H9 (cell line): Measurements from ENCODE around the gene RIIAD1. TPM values are rescaled to one million over a fixed set of nuclear protein-coding genes. Genes with fewer than 3 reads are reported as not detected.

ENCODE experiments used
- DNase-seq: peaks from one replicate; pipeline ENCODE4 v3.0.0-alpha.2; 2017
- H2AFZ ChIP-seq: one replicate; pipeline ENCODE4 v1.6.1; 2013; ENCODE audit warnings: mild to moderate bottlenecking, low read length, control low read depth, moderate library complexity
- H2AK5ac ChIP-seq: 2 replicates; pipeline ENCODE4 v1.6.1; 2013; ENCODE audit warnings: low read length, control low read depth, mixed read lengths; ENCODE audit not compliant: insufficient read length
- H2BK120ac ChIP-seq: one replicate; pipeline ENCODE4 v1.6.1; 2013; ENCODE audit warnings: low read depth, mild to moderate bottlenecking, low read length, control low read depth, inconsistent platforms; ENCODE audit not compliant: poor library complexity, severe bottlenecking
- H2BK12ac ChIP-seq: 2 replicates; pipeline ENCODE4 v1.6.1; 2013; ENCODE audit warnings: low read length, control low read depth, mixed read lengths, low read depth; ENCODE audit not compliant: insufficient read length
- H2BK15ac ChIP-seq: 2 replicates; pipeline ENCODE4 v1.6.1; 2013; ENCODE audit warnings: low read depth, low read length, control low read depth
- H2BK20ac ChIP-seq: one replicate; pipeline ENCODE4 v1.6.1; 2013; ENCODE audit warnings: low read depth, mild to moderate bottlenecking, low read length, control low read depth, inconsistent platforms; ENCODE audit not compliant: poor library complexity, severe bottlenecking
- H2BK5ac ChIP-seq: 2 replicates; pipeline ENCODE4 v1.6.1; 2013; ENCODE audit warnings: low read length, control low read depth, mixed read lengths; ENCODE audit not compliant: insufficient read length
- H3K14ac ChIP-seq: 2 replicates; pipeline ENCODE4 v1.6.1; 2013; ENCODE audit warnings: low read length, control low read depth; ENCODE audit not compliant: insufficient read depth
- H3K18ac ChIP-seq: 2 replicates; pipeline ENCODE4 v1.6.1; 2013; ENCODE audit warnings: low read depth, mild to moderate bottlenecking, mixed read lengths, low read length, control low read depth; ENCODE audit not compliant: insufficient read length
- H3K23ac ChIP-seq: 2 replicates; pipeline ENCODE4 v1.6.1; 2013; ENCODE audit warnings: low read length, control low read depth, mixed read lengths, low read depth; ENCODE audit not compliant: insufficient read length
- H3K23me2 ChIP-seq: 2 replicates; pipeline ENCODE4 v1.6.1; 2013; ENCODE audit warnings: low read depth, mild to moderate bottlenecking, mixed read lengths, low read length, control low read depth; ENCODE audit not compliant: insufficient read length, poor library complexity, severe bottlenecking
- H3K27ac ChIP-seq: 2 replicates; pipeline ENCODE4 v1.5.1; 2013; ENCODE audit warnings: low read length, control low read depth, mixed read lengths, low read depth; ENCODE audit not compliant: insufficient read length
- H3K27me3 ChIP-seq: 2 replicates; pipeline ENCODE4 v1.6.1; 2013; ENCODE audit warnings: low read length, control low read depth, inconsistent platforms; ENCODE audit not compliant: insufficient read depth
- H3K4ac ChIP-seq: 2 replicates; pipeline ENCODE4 v1.6.1; 2013; ENCODE audit warnings: low read depth, mild to moderate bottlenecking, control low read depth, inconsistent platforms, low read length, moderate library complexity
- H3K4me1 ChIP-seq: 2 replicates; pipeline ENCODE4 v1.6.1; 2013; ENCODE audit warnings: low read length, control low read depth, inconsistent platforms; ENCODE audit not compliant: insufficient read depth
- H3K4me2 ChIP-seq: 2 replicates; pipeline ENCODE4 v1.6.1; 2013; ENCODE audit warnings: low read length, control low read depth, mixed read lengths; ENCODE audit not compliant: insufficient read length, insufficient read depth
- H3K56ac ChIP-seq: 2 replicates; pipeline ENCODE4 v1.6.1; 2013; ENCODE audit warnings: low read depth, mild to moderate bottlenecking, mixed read lengths, low read length, control low read depth; ENCODE audit not compliant: insufficient read length
- H3K79me1 ChIP-seq: 2 replicates; pipeline ENCODE4 v1.6.1; 2013; ENCODE audit warnings: low read depth, mild to moderate bottlenecking, moderate library complexity, low read length, control low read depth, inconsistent platforms; ENCODE audit not compliant: insufficient read depth, poor library complexity, severe bottlenecking
- H3K79me2 ChIP-seq: 2 replicates; pipeline ENCODE4 v1.6.1; 2013; ENCODE audit warnings: low read length, control low read depth, inconsistent platforms; ENCODE audit not compliant: insufficient read depth
- H3K9ac ChIP-seq: 2 replicates; pipeline ENCODE4 v1.6.1; 2013; ENCODE audit warnings: low read length, control low read depth, mixed read lengths; ENCODE audit not compliant: insufficient read length; ENCODE audit errors: extremely low read depth
- H3K9me3 ChIP-seq: one replicate; pipeline ENCODE4 v1.6.1; 2013; ENCODE audit warnings: low read depth, low read length, inconsistent platforms; ENCODE audit not compliant: control insufficient read depth
- H3T11ph ChIP-seq: one replicate; pipeline ENCODE4 v1.6.1; 2013; ENCODE audit warnings: mild to moderate bottlenecking, low read length, control low read depth, inconsistent platforms
- H4K20me1 ChIP-seq: one replicate; pipeline ENCODE4 v1.6.1; 2013; ENCODE audit not compliant: control insufficient read depth, insufficient read length, insufficient read depth
- H4K5ac ChIP-seq: 2 replicates; pipeline ENCODE4 v1.6.1; 2013; ENCODE audit warnings: low read depth, mild to moderate bottlenecking, mixed read lengths, low read length, control low read depth; ENCODE audit not compliant: insufficient read length
- H4K8ac ChIP-seq: replicated peaks from 2 replicates; pipeline ENCODE4 v1.6.1; 2013; ENCODE audit warnings: low read length, control low read depth, mixed read lengths, low read depth; ENCODE audit not compliant: insufficient read length
- H4K91ac ChIP-seq: 2 replicates; pipeline ENCODE4 v1.6.1; 2013; ENCODE audit warnings: low read depth, mild to moderate bottlenecking, moderate library complexity, mixed read lengths, low read length, control low read depth; ENCODE audit not compliant: insufficient read length
- H3K27ac Mint-ChIP-seq, 3 experiments: 2 replicates in 2 of 3; 3 replicates in 1 of 3; pipeline ENCODE4 v1.8.0; 2020 to 2021; ENCODE audit warnings: mixed read lengths in 3 of 3, mild to moderate bottlenecking in 1 of 3, moderate library complexity in 1 of 3
- H3K27me3 Mint-ChIP-seq: 2 replicates; pipeline ENCODE4 v1.8.0; 2021; ENCODE audit warnings: low read depth, mild to moderate bottlenecking, moderate library complexity, mixed read lengths
- H3K36me3 Mint-ChIP-seq, 3 experiments: 2 replicates in 2 of 3; 3 replicates in 1 of 3; pipeline ENCODE4 v1.8.0; 2020 to 2021; ENCODE audit warnings: low read depth in 3 of 3, mixed read lengths in 3 of 3; ENCODE audit not compliant: insufficient read depth in 1 of 3
- H3K4me1 Mint-ChIP-seq, 2 experiments: 2 replicates each; pipeline ENCODE4 v1.8.0; 2020; ENCODE audit warnings: mixed read lengths in 2 of 2
- H3K4me3 Mint-ChIP-seq, 2 experiments: 2 replicates in 1 of 2; 3 replicates in 1 of 2; pipeline ENCODE4 v1.8.0; 2020 to 2021; ENCODE audit warnings: mild to moderate bottlenecking in 2 of 2, mixed read lengths in 2 of 2, moderate library complexity in 1 of 2
- H3K9me3 Mint-ChIP-seq, 2 experiments: 2 replicates in 1 of 2; 3 replicates in 1 of 2; pipeline ENCODE4 v1.8.0; 2020; ENCODE audit warnings: mild to moderate bottlenecking in 2 of 2, mixed read lengths in 2 of 2, moderate library complexity in 1 of 2
- total RNA-seq: library from RNA; stranded (reverse); gene quantifications from 2 replicates; pipeline ENCODE4 v1.2.1, GENCODE V29; 2021
- TF ChIP-seq, protein P1 (sequence below): fragments of 200-600 bp; sonication (generic); conservative IDR thresholded peaks from 3 replicates; pipeline ENCODE4 v1.8.0; 2021; ENCODE audit warnings: antibody characterized with exemption, mild to moderate bottlenecking

The RIIAD1 gene
- total RNA-seq, 1 experiment from 2014 or later = 1.4 TPM

DNA sequence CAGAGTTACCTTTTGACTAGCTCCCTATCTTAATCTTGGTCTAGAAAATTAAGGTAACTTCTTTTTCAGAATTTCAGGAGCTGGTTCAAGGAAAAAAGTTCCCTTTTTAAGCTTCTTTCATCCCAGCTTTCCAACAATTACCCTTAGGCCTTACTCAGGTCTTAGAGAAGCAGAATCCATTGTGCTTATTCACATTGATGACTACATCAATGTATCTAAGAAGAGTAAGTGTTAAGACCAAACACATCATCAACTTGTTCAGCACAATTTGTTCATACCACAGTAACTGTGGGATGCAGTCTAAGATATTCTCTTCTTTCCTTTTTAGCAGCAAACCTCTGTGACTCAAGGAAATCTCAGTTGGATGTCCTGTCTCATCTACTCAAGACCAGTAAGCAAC is 37.9 kb downstream of the RIIAD1 start:
- Histone ChIP-seq H2BK120ac (no peak overlapping the region), H2BK12ac (no peak overlapping the region), H3K23ac (no peak overlapping the region), H3K56ac (no peak overlapping the region), H2BK15ac (no peak overlapping the region), H3K79me1 (no peaks in the 10 kb centered on the region), H3K9ac (no peak overlapping the region), H3K9me3 (no peaks in the 10 kb centered on the region), H3K27ac (no peak overlapping the region), H3K27me3 (no peaks in the 10 kb centered on the region), H3K18ac (no peak overlapping the region), H3K23me2 (peaks cover 9% of the 10 kb centered on the region), H2BK5ac (no peak overlapping the region), H3K14ac (no peak overlapping the region), H3K4me2 (no peak overlapping the region), H4K20me1 (no peaks in the 10 kb centered on the region), H4K8ac (no peak overlapping the region), H2AFZ (no peak overlapping the region), H3K4ac (no peak overlapping the region), H4K91ac (no peak overlapping the region), H3T11ph (no peak overlapping the region), H3K79me2 (no peaks in the 10 kb centered on the region), H2AK5ac (no peak overlapping the region), H4K5ac (no peak overlapping the region), H3K4me1 (no peaks in the 10 kb centered on the region; the same call in none of the 2 replicates), H2BK20ac (no peak overlapping the region)
- TF ChIP-seq, protein P1, sequence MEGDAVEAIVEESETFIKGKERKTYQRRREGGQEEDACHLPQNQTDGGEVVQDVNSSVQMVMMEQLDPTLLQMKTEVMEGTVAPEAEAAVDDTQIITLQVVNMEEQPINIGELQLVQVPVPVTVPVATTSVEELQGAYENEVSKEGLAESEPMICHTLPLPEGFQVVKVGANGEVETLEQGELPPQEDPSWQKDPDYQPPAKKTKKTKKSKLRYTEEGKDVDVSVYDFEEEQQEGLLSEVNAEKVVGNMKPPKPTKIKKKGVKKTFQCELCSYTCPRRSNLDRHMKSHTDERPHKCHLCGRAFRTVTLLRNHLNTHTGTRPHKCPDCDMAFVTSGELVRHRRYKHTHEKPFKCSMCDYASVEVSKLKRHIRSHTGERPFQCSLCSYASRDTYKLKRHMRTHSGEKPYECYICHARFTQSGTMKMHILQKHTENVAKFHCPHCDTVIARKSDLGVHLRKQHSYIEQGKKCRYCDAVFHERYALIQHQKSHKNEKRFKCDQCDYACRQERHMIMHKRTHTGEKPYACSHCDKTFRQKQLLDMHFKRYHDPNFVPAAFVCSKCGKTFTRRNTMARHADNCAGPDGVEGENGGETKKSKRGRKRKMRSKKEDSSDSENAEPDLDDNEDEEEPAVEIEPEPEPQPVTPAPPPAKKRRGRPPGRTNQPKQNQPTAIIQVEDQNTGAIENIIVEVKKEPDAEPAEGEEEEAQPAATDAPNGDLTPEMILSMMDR = no peak
- H3K27me3 Mint-ChIP-seq = no peaks in the 10 kb centered on the region
- no peaks in the 10 kb centered on the region for H3K9me3 Mint-ChIP-seq
- H3K27ac Mint-ChIP-seq = no peak overlapping the region
- H3K4me3 Mint-ChIP-seq = no peak overlapping the region
- H3K36me3 Mint-ChIP-seq = peaks cover 22 to 40% (median 33%) of the 10 kb centered on the region in 3 experiments; a peak in 6 of 7 replicates
- no peak for DNase-seq
- peaks cover 7 to 10% of the 10 kb centered on the region in 2 experiments for H3K4me1 Mint-ChIP-seq
